ENCODE measurements around the gene EEIG2. TPM values are rescaled to one million over a fixed set of nuclear protein-coding genes. Genes with fewer than 3 reads are reported as not detected.

Gene EEIG2
- total RNA-seq, 4 donors from 2014 or later, result 14.3 to 25.5 (median 17.8) TPM

GRCh38 chr1:108523829-108524228, 36.1 kb upstream of the EEIG2 start:
- no peak for DNase-seq (ENCODE audit: low spot score)
- no peak for TF ChIP-seq CTCF (IDR thresholded peaks at IDR 0.05)
- ATAC-seq (ENCODE audit: low FRiP score), result no peak

- TF ChIP-seq CTCF (IDR thresholded peaks at IDR 0.05), result no peak
- no peak for DNase-seq (ENCODE audit: low spot score)
These were observed 35.2 kb upstream of the EEIG2 start for GRCh38 chr1:108524676-108525075.

GRCh38 chr1:108527135-108527534, 32.8 kb upstream of the EEIG2 start:
- DNase-seq (ENCODE audit: low spot score), result no peak
- no peak for TF ChIP-seq CTCF (IDR thresholded peaks at IDR 0.05)
- no peak for ATAC-seq (ENCODE audit: low FRiP score)

More at GRCh38 chr1:108524676-108525075, 35.2 kb upstream of the EEIG2 start:
- ATAC-seq (ENCODE audit: low FRiP score), result no peak

- TF ChIP-seq CTCF (IDR thresholded peaks at IDR 0.05), result no peak
- ATAC-seq (ENCODE audit: low FRiP score) (no peak), DNase-seq (ENCODE audit: low spot score) (no peak)
These were observed 32.1 kb upstream of the EEIG2 start for GRCh38 chr1:108527837-108528236.

- TF ChIP-seq CTCF (IDR thresholded peaks at IDR 0.05), result no peak
- DNase-seq (ENCODE audit: low spot score) (no peak), ATAC-seq (ENCODE audit: low FRiP score) (no peak)
These were observed 28.5 kb upstream of the EEIG2 start for GRCh38 chr1:108531444-108531843.

GRCh38 chr1:108532730-108533129, 27.2 kb upstream of the EEIG2 start:
- TF ChIP-seq CTCF (IDR thresholded peaks at IDR 0.05), result no peak
- ATAC-seq (ENCODE audit: low FRiP score), result no peak

GRCh38 chr1:108533351-108534083, 26.4 kb upstream of the EEIG2 start:
- ATAC-seq (ENCODE audit: low FRiP score) (no peak), DNase-seq (ENCODE audit: low spot score) (no peak)
- no peak for TF ChIP-seq CTCF (IDR thresholded peaks at IDR 0.05)

More at GRCh38 chr1:108532730-108533129, 27.2 kb upstream of the EEIG2 start:
- DNase-seq (ENCODE audit: low spot score), result no peak
